GOT3 (cell line): Measurements from ENCODE around the gene DNAJC15.

Experiments
- DNase-seq: peaks from one replicate; lab custom pipeline; 2025; ENCODE audit warnings: mixed read lengths; lab: John Stamatoyannopoulos, UW

DNAJC15 gene

GRCh38 chr13:43083750-43084149 is 60.4 kb downstream of the DNAJC15 start:
- no peak for DNase-seq

GRCh38 chr13:43085545-43085944 is 62.2 kb downstream of the DNAJC15 start:
- no peak for DNase-seq

GRCh38 chr13:43086181-43086580 is 62.8 kb downstream of the DNAJC15 start:
- no peak for DNase-seq

GRCh38 chr13:43088093-43088511 is 64.7 kb downstream of the DNAJC15 start:
- DNase-seq: no peak

GRCh38 chr13:43089912-43090498 is 66.6 kb downstream of the DNAJC15 start:
- DNase-seq: no peak

GRCh38 chr13:43094901-43095300 is 71.5 kb downstream of the DNAJC15 start:
- no peak for DNase-seq

GRCh38 chr13:43095771-43096719 is 72.7 kb downstream of the DNAJC15 start:
- no peak for DNase-seq

- no peak for DNase-seq
These were observed 77.3 kb downstream of the DNAJC15 start for GRCh38 chr13:43100667-43101066.

- no peak for DNase-seq
These were observed 78.9 kb downstream of the DNAJC15 start for GRCh38 chr13:43102304-43102703.

GRCh38 chr13:43107780-43108179 is 84.4 kb downstream of the DNAJC15 start:
- DNase-seq: no peak

GRCh38 chr13:43110036-43110435 is 86.7 kb downstream of the DNAJC15 start:
- no peak for DNase-seq

- DNase-seq: no peak
These were observed 87.3 kb downstream of the DNAJC15 start for GRCh38 chr13:43110658-43111057.

- DNase-seq: no peak
These were observed 88.4 kb downstream of the DNAJC15 start for GRCh38 chr13:43111559-43112400.

- DNase-seq: no peak
These were observed 90.2 kb downstream of the DNAJC15 start for GRCh38 chr13:43113603-43114002.

GRCh38 chr13:43114504-43114903 is 91.1 kb downstream of the DNAJC15 start:
- DNase-seq: no peak

GRCh38 chr13:43115141-43115540 is 91.8 kb downstream of the DNAJC15 start:
- no peak for DNase-seq

GRCh38 chr13:43116242-43116641 is 92.9 kb downstream of the DNAJC15 start:
- DNase-seq: no peak

- DNase-seq: no peak
These were observed 95.1 kb downstream of the DNAJC15 start for GRCh38 chr13:43118521-43118920.

- no peak for DNase-seq
These were observed 95.8 kb downstream of the DNAJC15 start for GRCh38 chr13:43119206-43119605.

GRCh38 chr13:43122791-43123190 is 99.4 kb downstream of the DNAJC15 start:
- DNase-seq: no peak

GRCh38 chr13:43123856-43124255 is 100.5 kb downstream of the DNAJC15 start:
- DNase-seq: no peak

- no peak for DNase-seq
These were observed 101.1 kb downstream of the DNAJC15 start for GRCh38 chr13:43124490-43124889.
